Neuronal stem cell (in vitro differentiated cells): Measurements from ENCODE around the gene RNF157.
"Not testable (repeated sequence)": the region's sequence is repeated elsewhere in the genome, so short reads cannot be mapped to it uniquely, and the experiment has no call there.

Experiments used
- DNase-seq: peaks from one replicate; pipeline ENCODE4 v3.0.0-alpha.2; 2013; ENCODE audit warnings: low spot score
- H2AFZ ChIP-seq: one replicate; pipeline ENCODE4 v1.6.1; 2013; ENCODE audit warnings: mild to moderate bottlenecking, low read length, inconsistent platforms
- H2AK5ac ChIP-seq: 2 replicates; pipeline ENCODE4 v1.6.1; 2013; ENCODE audit warnings: low read depth, mild to moderate bottlenecking, inconsistent platforms, low read length, moderate library complexity, mixed read lengths
- H2BK120ac ChIP-seq: 2 replicates; pipeline ENCODE4 v1.6.1; 2013; ENCODE audit warnings: low read depth, mild to moderate bottlenecking, inconsistent platforms, low read length, moderate library complexity, mixed read lengths
- H2BK12ac ChIP-seq: one replicate; pipeline ENCODE4 v1.6.1; 2013; ENCODE audit warnings: low read length, inconsistent platforms
- H2BK15ac ChIP-seq: 2 replicates; pipeline ENCODE4 v1.6.1; 2013; ENCODE audit warnings: mild to moderate bottlenecking, low read length, inconsistent platforms, mixed read lengths
- H2BK5ac ChIP-seq: one replicate; pipeline ENCODE4 v1.6.1; 2013; ENCODE audit warnings: inconsistent platforms, mild to moderate bottlenecking, low read length, moderate library complexity
- H3K14ac ChIP-seq: one replicate; pipeline ENCODE4 v1.6.1; 2013; ENCODE audit warnings: low read length, inconsistent platforms
- H3K18ac ChIP-seq: 2 replicates; pipeline ENCODE4 v1.6.1; 2013; ENCODE audit warnings: low read length, inconsistent platforms
- H3K23ac ChIP-seq: 2 replicates; pipeline ENCODE4 v1.6.1; 2013; ENCODE audit warnings: low read depth, mild to moderate bottlenecking, mixed read lengths, low read length, inconsistent platforms; ENCODE audit not compliant: poor library complexity
- H3K27ac ChIP-seq: replicated peaks from 3 replicates; pipeline ENCODE4 v1.5.1; 2013; ENCODE audit warnings: low read length, inconsistent platforms
- H3K27me3 ChIP-seq, 3 experiments: 2 replicates each; pipeline ENCODE4 v1.6.1; 2013; ENCODE audit warnings: low read length in 3 of 3, mild to moderate bottlenecking in 2 of 3, inconsistent platforms in 1 of 3, low read depth in 1 of 3, mixed read lengths in 1 of 3, moderate library complexity in 1 of 3; ENCODE audit not compliant: control insufficient read depth in 3 of 3, insufficient read depth in 3 of 3
- H3K36me3 ChIP-seq, 2 donors: replicated peaks in 1 of 2; 2 replicates each; pipeline ENCODE4 v1.6.1; 2013; ENCODE audit warnings: low read length in 2 of 2; ENCODE audit not compliant: control insufficient read depth in 2 of 2, insufficient read depth in 2 of 2
- H3K4ac ChIP-seq: 2 replicates; pipeline ENCODE4 v1.6.1; 2013; ENCODE audit warnings: inconsistent platforms, mild to moderate bottlenecking, low read length, moderate library complexity
- H3K4me1 ChIP-seq, 2 donors: 1 replicate in 1 of 2; 2 replicates in 1 of 2; pipeline ENCODE4 v1.6.1; 2013; ENCODE audit warnings: low read length in 2 of 2, low read depth in 1 of 2; ENCODE audit not compliant: control insufficient read depth in 2 of 2, insufficient read depth in 1 of 2
- H3K4me2 ChIP-seq: one replicate; pipeline ENCODE4 v1.6.1; 2013; ENCODE audit warnings: mild to moderate bottlenecking, low read length, inconsistent platforms; ENCODE audit not compliant: insufficient read depth, poor library complexity, severe bottlenecking
- H3K4me3 ChIP-seq, 2 donors: 2 replicates each; pipeline ENCODE4 v1.5.1; 2013; ENCODE audit warnings: low read length in 2 of 2, mild to moderate bottlenecking in 2 of 2, inconsistent platforms in 1 of 2, moderate library complexity in 1 of 2
- H3K79me1 ChIP-seq: one replicate; pipeline ENCODE4 v1.6.1; 2013; ENCODE audit warnings: low read depth, mild to moderate bottlenecking, inconsistent platforms, low read length, moderate library complexity
- H3K9ac ChIP-seq: one replicate; pipeline ENCODE4 v1.6.1; 2013; ENCODE audit warnings: mild to moderate bottlenecking, low read depth, low read length, inconsistent platforms; ENCODE audit not compliant: poor library complexity
- H3K9me3 ChIP-seq, 2 donors: replicated peaks in 1 of 2; 2 replicates each; pipeline versions ENCODE3 to v1.6.1; 2013; ENCODE audit warnings: low read length in 2 of 2, mild to moderate bottlenecking in 2 of 2, inconsistent platforms in 1 of 2, low read depth in 1 of 2, mixed read lengths in 1 of 2, moderate library complexity in 1 of 2; ENCODE audit not compliant: control insufficient read depth in 2 of 2, insufficient read depth in 1 of 2
- H4K8ac ChIP-seq: one replicate; pipeline ENCODE4 v1.6.1; 2013; ENCODE audit warnings: low read depth, mild to moderate bottlenecking, inconsistent platforms, low read length, moderate library complexity
- H4K91ac ChIP-seq: one replicate; pipeline ENCODE4 v1.6.1; 2013; ENCODE audit warnings: low read length, low read depth, mild to moderate bottlenecking, inconsistent platforms; ENCODE audit not compliant: poor library complexity
- WGBS, 2 donors: extraction: QIAGEN DNeasy Blood & Tissue Kit; methylation state at CpG; one replicate each; pipeline ENCODE4 v1.1.7; 2013; ENCODE audit warnings: missing lambda C conversion rate in 2 of 2, mixed read lengths in 1 of 2; ENCODE audit not compliant: insufficient read length in 2 of 2, insufficient replicate concordance in 1 of 2; ENCODE audit errors: extremely low coverage in 2 of 2; 5-methylcytosine and 5-hydroxymethylcytosine counted together

The RNF157 gene

DNA sequence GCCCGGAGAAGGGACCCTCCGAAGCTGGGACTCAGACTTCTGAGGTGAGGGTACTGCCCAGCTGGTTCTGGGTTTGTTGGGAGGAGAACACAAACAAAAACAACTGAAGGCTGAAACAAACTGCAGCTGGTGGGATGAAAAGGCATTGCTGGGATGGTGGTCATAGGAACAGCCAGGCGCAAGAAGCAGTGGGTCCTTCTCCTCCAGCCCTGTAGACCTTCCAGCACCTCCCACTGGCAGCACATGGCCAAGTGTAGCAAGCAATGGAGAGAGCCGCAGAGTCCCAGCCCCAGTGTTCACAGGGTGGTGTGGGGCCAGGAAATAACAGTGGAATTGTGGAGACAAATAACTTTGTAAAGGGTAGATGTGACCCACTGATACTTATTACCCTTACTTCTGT lies 50.6 kb downstream of the RNF157 start:
- H3K18ac ChIP-seq, result no peak overlapping the region
- no peak overlapping the region for H2BK5ac ChIP-seq
- H3K4me1 ChIP-seq, result peaks cover 4 to 23% of the 10 kb centered on the region in 2 donors
- H3K79me1 ChIP-seq, result no peaks in the 10 kb centered on the region
- no peaks in the 10 kb centered on the region for H3K27me3 ChIP-seq
- H2AK5ac ChIP-seq, result no peak overlapping the region
- no peak overlapping the region for H2BK12ac ChIP-seq
- H2AFZ ChIP-seq, result no peak overlapping the region
- no peak overlapping the region for H4K8ac ChIP-seq
- no peak overlapping the region for H2BK120ac ChIP-seq
- no peak overlapping the region for H2BK15ac ChIP-seq
- no peak overlapping the region for H3K9ac ChIP-seq
- H3K27ac ChIP-seq, result no peak overlapping the region
- WGBS, 2 donors, result no CpG with 5 or more reads among the region's 4 CpGs
- no peak overlapping the region for H3K23ac ChIP-seq
- no peak overlapping the region for H3K4me3 ChIP-seq
- no peak overlapping the region for H3K4me2 ChIP-seq
- H3K9me3 ChIP-seq, result no peaks in the 10 kb centered on the region
- H3K36me3 ChIP-seq, result no peaks in the 10 kb centered on the region
- H3K14ac ChIP-seq, result no peak overlapping the region
- no peak overlapping the region for H3K4ac ChIP-seq
- no peak for DNase-seq
- H4K91ac ChIP-seq, result no peak overlapping the region

DNA sequence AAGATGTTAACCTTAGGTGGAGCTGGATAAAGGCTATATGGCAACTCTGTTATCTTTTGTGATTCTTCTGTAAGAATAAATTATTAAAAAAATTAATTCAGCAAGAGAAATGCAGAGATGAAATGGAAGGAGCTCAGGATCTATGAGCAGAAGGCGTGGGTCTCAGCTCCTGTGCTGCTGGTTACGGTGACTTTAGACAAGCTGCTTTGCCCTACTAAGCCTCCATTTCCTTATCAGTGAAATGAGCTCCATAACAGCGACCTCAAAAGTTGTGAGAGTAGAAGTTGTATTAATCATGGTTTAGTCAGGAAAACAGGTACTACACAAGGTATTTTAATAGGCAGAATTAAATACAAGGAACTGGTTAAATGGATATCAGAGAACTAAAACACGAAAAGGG lies 51.0 kb downstream of the RNF157 start:
- Histone ChIP-seq H2BK15ac (no peak overlapping the region), H3K9me3 (no peaks in the 10 kb centered on the region), H3K4me2 (no peak overlapping the region), H3K4ac (no peak overlapping the region), H4K8ac (no peak overlapping the region), H3K36me3 (no peaks in the 10 kb centered on the region), H2BK12ac (no peak overlapping the region), H3K18ac (no peak overlapping the region), H3K9ac (no peak overlapping the region), H3K14ac (no peak overlapping the region), H3K27ac (no peak overlapping the region), H2AFZ (no peak overlapping the region), H3K23ac (no peak overlapping the region), H3K79me1 (no peaks in the 10 kb centered on the region), H2BK5ac (no peak overlapping the region), H3K4me1 (peaks cover 4 to 23% of the 10 kb centered on the region in 2 donors), H3K4me3 (no peak overlapping the region), H2AK5ac (no peak overlapping the region), H3K27me3 (no peaks in the 10 kb centered on the region), H2BK120ac (no peak overlapping the region), H4K91ac (no peak overlapping the region)
- no peak for DNase-seq
- no CpG with 5 or more reads among the region's 4 CpGs for WGBS, 2 donors

DNA sequence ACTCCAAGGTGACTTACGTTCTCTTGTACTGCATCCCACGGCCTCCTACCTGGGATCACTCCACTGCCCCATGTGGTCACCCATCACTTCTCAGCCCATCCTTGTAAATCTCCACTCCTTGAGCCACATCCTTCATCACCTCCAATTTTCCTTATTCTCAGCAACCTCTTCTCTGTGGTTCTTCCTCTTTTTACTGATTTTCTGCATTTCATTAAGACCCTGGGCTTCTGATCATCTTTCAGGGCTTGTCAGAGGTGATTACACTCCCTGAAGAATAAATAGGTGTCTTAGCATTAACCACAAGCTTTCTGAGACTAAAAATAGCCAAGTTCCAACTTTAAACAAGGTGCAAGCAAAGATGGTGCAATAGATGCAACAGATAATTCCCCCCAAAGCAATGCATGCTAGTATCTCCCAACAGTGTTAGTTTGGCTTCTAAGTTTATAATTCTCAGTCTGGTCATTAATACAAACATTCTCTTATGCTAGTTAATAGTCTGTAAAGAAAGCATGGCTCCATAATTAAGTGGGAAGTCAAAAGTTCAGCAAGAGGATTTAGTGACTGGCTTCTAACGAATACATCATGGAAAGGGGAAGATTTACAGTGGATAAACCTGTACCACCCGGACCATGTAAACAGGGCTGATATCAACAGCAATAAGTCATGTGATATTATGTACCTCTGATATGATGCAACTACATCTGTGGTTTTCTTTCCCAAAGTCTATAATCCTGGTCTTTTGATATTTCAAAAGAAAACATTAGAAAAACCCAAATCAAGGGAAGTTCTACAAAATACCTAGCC lies 51.9 kb downstream of the RNF157 start:
- Histone ChIP-seq H3K9me3 (no peaks in the 10 kb centered on the region), H3K27ac (no peak overlapping the region), H4K91ac (no peak overlapping the region), H3K79me1 (no peaks in the 10 kb centered on the region), H3K4me1 (peaks cover under 1 to 14% of the 10 kb centered on the region in 2 donors), H3K36me3 (no peaks in the 10 kb centered on the region), H3K9ac (no peak overlapping the region), H3K18ac (no peak overlapping the region), H4K8ac (no peak overlapping the region), H2BK12ac (no peak overlapping the region), H3K4me3 (no peak overlapping the region), H2BK15ac (no peak overlapping the region), H3K27me3 (no peaks in the 10 kb centered on the region), H3K4ac (no peak overlapping the region), H2AK5ac (no peak overlapping the region), H2BK5ac (no peak overlapping the region), H3K14ac (no peak overlapping the region), H2AFZ (no peak overlapping the region), H2BK120ac (no peak overlapping the region), H3K4me2 (no peak overlapping the region), H3K23ac (no peak overlapping the region)
- no peak for DNase-seq
- WGBS, 2 donors, result no CpG with 5 or more reads among the region's 4 CpGs

DNA sequence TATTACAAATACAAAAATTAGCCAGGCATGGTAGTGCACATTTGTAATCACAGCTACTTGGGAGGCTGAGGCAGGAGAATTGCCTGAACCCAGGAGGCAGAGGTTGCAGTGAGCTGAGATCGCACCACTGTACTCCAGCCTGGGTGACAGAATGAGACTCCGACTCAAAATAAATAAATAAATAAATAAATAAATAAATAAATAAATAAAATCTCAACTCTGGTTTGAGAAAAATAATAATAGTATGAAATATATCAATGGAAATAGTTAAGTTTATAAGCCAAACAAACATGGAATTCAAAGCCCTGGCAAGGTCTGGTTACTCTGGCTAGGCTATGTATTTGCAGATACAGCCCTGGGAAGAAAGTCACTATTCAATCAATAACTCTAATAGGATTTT lies 53.5 kb downstream of the RNF157 start:
- H3K18ac ChIP-seq, H3K9me3 ChIP-seq, H3K79me1 ChIP-seq, H3K23ac ChIP-seq, H3K36me3 ChIP-seq, H3K4me1 ChIP-seq, H3K9ac ChIP-seq, H2BK15ac ChIP-seq, H3K4me2 ChIP-seq, H2BK12ac ChIP-seq, DNase-seq, H2AK5ac ChIP-seq, H2AFZ ChIP-seq, H3K4me3 ChIP-seq, H4K8ac ChIP-seq, H4K91ac ChIP-seq, H3K27me3 ChIP-seq, H2BK5ac ChIP-seq, H3K4ac ChIP-seq, H3K27ac ChIP-seq, H2BK120ac ChIP-seq, H3K14ac ChIP-seq: not testable (repeated sequence)
- no CpG with 5 or more reads among the region's 2 CpGs for WGBS, 2 donors
